NB4 (cell line): Measurements from ENCODE around the gene SRBD1.
A peak's percentile ranks its signal among the peaks of the same experiment; 100 is the strongest.

ENCODE experiments used
- DNase-seq: peaks from one replicate; pipeline ENCODE4 v3.0.0; 2010; ENCODE audit warnings: low read depth
- H3K4me3 ChIP-seq: one replicate; pipeline ENCODE4 v1.5.1; 2011; ENCODE audit warnings: mild to moderate bottlenecking, low read depth, low read length, moderate library complexity
- CTCF ChIP-seq: IDR thresholded peaks from one replicate; pipeline ENCODE4 v1.5.1; 2012; ENCODE audit warnings: low read depth, low read length
- MYC ChIP-seq: IDR thresholded peaks from 2 replicates; pipeline ENCODE4 v1.6.1; 2011; ENCODE audit warnings: low read depth, low read length
- POLR2A ChIP-seq: IDR thresholded peaks from 2 replicates; pipeline ENCODE4 v1.6.1; 2011; ENCODE audit warnings: mild to moderate bottlenecking; ENCODE audit not compliant: insufficient read length; ENCODE audit errors: extremely low read depth
- TF ChIP-seq, protein P1 (sequence below): IDR thresholded peaks from 2 replicates; pipeline ENCODE4 v1.6.1; 2011; ENCODE audit warnings: low read depth, low read length

The SRBD1 gene, protein sequence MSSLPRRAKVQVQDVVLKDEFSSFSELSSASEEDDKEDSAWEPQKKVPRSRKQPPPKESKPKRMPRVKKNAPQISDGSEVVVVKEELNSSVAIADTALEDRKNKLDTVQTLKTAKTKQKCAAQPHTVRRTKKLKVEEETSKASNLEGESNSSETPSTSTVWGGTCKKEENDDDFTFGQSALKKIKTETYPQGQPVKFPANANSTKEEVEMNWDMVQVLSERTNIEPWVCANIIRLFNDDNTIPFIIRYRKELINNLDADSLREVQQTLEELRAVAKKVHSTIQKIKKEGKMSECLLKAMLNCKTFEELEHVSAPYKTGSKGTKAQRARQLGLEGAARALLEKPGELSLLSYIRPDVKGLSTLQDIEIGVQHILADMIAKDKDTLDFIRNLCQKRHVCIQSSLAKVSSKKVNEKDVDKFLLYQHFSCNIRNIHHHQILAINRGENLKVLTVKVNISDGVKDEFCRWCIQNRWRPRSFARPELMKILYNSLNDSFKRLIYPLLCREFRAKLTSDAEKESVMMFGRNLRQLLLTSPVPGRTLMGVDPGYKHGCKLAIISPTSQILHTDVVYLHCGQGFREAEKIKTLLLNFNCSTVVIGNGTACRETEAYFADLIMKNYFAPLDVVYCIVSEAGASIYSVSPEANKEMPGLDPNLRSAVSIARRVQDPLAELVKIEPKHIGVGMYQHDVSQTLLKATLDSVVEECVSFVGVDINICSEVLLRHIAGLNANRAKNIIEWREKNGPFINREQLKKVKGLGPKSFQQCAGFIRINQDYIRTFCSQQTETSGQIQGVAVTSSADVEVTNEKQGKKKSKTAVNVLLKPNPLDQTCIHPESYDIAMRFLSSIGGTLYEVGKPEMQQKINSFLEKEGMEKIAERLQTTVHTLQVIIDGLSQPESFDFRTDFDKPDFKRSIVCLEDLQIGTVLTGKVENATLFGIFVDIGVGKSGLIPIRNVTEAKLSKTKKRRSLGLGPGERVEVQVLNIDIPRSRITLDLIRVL

GRCh38 chr2:45611020-45611859 lies at the start of gene SRBD1:
Gene SRBD1, minus strand, starts transcription at chr2:45611267. Its CDS starts 5,826 bp downstream, at chr2:45605441.
- DNase-seq, result peak; percentile 97
- TF ChIP-seq CTCF (no peak), POLR2A (peak; percentile 80), MYC (peak; percentile 68; the same call in 1 of the 2 replicates)
- TF ChIP-seq, protein P1, sequence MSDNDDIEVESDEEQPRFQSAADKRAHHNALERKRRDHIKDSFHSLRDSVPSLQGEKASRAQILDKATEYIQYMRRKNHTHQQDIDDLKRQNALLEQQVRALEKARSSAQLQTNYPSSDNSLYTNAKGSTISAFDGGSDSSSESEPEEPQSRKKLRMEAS, result peak; percentile 71
- H3K4me3 ChIP-seq, result peak within 1 kb of the TSS; percentile 97

DNA sequence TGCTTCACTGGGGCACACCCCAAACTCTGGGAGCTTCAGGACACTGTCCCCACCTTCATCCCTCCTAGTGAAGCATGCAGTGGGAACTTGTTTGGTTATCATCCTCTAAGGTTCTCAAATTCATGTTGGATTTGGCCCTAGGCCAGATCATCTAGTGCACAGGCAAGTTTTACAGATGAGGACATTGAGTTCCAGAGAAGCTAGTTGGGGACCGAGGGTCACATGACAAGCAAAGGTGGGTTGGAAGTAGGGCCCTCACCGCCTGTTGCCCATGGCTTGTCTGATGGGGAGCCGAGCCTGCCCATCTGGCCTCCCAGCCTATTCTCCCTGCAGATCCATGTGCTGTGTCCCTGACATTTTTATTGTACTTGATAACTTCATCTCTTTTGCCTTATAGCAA lies 43.2 kb upstream of the SRBD1 start:
- no peak overlapping the region for H3K4me3 ChIP-seq
- no peak for DNase-seq
- TF ChIP-seq POLR2A, result no peak
- no peak for TF ChIP-seq MYC
- TF ChIP-seq, protein P1, result no peak
- TF ChIP-seq CTCF, result no peak

DNA sequence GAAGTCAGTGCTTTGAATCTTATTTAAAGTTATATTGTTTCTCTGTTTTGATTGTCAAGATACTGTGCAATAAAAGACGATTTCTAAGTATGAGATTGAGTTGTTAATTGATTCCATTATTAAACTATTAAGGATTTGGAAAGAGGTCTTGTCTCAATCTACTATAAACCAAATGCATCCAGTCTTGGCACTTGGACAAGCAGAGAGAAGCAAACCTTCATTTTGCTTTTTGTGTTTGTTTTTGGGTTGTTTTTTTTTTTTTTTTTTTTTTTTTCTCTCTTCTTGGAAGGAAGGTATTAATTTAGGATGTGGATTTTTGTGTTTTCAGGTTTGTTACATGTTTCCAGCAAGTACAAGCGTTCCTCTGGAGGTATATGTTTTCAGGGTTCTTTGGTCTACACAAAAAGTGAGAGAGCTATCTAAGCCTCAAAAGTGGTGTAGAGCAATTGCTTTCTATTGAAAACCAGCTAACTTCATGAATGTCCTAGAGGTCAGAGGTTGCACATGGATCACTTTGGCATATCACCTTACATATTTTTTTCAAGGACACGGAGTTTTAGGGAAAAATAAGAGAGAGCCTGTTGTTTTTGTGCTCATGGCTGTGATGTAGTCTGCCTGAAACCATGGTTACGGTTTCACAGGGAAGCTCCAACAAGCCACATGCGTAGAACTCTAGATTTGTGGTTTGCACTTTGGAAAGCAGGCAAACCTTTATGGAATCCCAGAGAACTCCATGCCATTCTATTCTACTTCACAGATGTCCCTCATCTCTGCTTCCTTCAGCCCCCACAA lies 42.3 kb upstream of the SRBD1 start:
- DNase-seq, result no peak
- TF ChIP-seq MYC (no peak), CTCF (no peak), POLR2A (no peak)
- TF ChIP-seq, protein P1, result no peak
- no peak overlapping the region for H3K4me3 ChIP-seq

DNA sequence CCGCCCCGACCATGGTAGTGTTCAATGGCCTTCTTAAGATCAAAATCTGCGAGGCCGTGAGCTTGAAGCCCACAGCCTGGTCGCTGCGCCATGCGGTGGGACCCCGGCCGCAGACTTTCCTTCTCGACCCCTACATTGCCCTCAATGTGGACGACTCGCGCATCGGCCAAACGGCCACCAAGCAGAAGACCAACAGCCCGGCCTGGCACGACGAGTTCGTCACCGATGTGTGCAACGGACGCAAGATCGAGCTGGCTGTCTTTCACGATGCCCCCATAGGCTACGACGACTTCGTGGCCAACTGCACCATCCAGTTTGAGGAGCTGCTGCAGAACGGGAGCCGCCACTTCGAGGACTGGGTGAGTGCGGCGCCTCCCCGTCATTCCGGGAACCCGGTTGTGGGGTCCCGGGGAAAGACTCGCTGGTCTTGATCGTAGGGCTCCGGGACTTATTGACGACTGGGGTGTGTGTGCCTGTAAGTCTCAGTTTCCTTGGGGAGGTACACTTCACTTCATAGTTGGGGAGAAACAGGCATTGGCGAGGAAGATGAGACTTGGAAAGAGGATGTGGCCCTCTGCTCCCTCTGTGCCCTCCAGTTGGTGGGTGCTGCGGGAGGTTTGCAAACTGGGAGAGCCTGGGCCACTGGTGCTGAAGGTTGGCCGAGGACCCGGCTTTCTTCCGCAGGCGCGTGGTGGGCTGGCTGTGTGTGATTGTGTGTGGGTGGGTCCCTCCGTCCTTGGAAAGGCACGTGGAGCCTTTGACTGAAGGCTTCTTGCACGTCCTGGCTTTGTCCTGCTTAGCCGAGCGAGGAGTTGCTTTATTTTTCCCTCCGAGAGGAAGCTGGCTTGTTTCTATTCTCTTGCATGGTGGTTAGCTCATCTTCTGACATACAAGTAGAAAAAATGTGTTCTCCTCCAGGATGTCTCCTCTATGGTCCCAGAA lies 41.3 kb upstream of the SRBD1 start:
- DNase-seq, result peak; percentile 45
- no peak for TF ChIP-seq POLR2A
- H3K4me3 ChIP-seq, result peak overlapping the region; percentile 15

DNA sequence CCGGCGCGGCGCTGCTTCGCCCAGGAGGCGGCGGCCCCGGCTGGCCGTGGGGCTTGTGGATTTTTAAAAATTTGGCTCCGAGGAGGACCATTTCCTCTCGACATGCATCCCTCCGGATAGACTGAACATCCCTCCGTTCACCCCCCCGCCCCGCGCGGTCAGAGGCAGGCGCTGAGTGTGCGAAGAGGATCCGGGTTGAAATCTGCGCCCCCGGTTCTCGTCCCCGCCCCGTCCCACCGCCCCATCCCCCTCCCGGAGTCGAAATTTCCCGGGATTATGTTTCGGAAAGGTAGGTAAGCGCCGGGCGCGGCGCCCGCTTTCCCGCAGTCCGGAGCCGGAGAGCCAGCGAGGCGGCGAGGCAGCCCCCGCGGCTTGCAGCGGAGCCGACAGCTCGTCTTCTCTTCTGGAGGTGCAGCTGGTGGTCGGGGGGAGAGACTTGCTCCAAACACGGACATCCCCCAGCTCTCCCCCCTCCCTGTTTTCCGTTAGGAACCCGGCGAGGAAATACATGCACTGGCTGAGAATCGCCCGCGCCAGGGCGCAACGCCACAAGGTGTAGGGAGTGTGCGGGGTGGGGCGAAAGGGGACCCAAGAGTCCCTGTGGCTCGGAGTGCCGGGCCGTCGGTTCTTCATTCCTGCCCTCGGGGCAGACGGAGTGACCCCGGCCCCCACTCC lies 40.5 kb upstream of the SRBD1 start, which contains the start of gene PRKCE:
TSS of gene PRKCE (plus strand) at position 261 of the 675 bp plus-strand sequence.
- TF ChIP-seq, protein P1, result no peak
- TF ChIP-seq MYC, result no peak
- TF ChIP-seq CTCF, result no peak
- TF ChIP-seq POLR2A, result no peak
- DNase-seq, result peak; percentile 21
- peak within 1 kb of the TSS; percentile 73 for H3K4me3 ChIP-seq
